UCSD-AML1 (cell line): ENCODE measurements around the gene WWP2.

Experiments
- DNase-seq: peaks from one replicate; lab custom pipeline; 2025; ENCODE audit not compliant: unreplicated experiment; lab: John Stamatoyannopoulos, UW

WWP2 gene

DNA sequence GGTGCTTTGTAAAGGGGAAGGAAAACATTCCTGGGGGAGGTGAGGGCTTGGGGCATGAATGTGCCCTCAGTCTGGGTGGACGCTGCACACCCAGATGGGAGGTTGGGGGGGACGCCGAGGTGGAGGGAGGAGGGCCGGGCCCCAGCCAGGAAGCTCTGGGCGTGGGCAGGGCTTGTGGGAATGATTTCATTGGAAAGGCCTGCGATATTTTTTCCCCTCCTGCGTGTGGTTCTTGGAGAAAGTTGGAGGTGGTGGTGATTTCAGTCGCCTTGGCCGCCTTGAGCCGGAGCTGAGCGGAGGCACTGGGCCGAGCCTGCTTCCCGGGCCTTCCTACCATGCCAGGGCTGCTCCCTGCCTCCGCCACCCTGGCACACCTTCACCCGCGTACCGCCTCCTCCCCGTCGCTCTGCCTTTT lies 162.7 kb downstream of the WWP2 start:
- no peak for DNase-seq

GRCh38 chr16:69925311-69925710 lies 163.2 kb downstream of the WWP2 start:
- no peak for DNase-seq

DNA sequence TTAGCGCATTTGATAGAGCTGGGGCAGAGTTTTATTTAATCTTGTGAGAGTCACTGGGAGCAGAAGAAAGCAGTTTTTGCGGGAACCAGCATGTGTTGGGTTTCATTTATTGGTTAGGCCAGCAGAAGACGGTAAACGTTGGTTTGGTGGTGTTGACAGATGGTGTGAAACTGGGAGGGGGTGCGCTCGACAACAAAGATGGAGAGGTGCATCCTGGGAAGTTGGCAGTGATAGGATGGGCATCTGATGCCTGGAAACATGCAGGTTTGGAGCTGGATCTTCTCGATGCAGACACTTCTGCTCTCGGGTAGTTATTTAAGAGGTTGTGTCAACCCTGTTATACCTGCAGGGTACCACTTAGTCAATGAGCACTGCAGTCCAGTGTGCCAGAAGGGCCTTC lies 164.1 kb downstream of the WWP2 start:
- DNase-seq = no peak

DNA sequence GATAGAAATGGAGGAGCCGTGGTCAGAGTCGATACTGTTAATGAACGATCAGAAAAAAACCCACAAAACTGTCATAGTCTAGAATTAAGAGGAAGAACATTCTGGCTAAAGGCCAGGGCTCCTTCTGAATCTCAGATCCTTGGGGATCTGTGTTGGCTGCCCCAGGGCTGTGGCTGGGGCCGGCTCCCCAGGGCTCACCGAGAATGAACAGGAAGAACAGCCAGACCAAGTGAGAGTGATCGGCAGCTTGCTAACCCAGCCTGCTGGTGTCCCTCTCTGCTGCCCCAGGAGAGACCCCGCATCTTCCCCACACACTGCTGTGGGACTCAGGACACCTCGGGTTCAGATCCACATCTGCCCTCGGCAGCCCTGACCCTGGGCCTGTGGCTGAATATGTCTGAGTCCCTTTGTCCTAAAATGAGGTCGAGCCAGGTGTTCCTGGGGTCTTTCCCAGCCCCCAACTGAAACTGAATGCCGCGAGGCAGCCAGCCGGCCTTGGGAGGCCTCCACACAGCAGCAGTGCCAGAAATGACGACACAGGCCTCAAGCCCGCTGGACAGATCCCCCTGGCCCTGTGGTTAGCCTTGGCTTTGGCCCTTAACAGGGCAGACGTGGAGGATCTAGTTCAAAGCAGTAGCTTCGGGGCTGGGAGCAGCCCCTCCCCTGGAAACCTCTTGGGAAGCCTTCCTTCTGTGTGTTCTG lies 165.1 kb downstream of the WWP2 start:
- no peak for DNase-seq

DNA sequence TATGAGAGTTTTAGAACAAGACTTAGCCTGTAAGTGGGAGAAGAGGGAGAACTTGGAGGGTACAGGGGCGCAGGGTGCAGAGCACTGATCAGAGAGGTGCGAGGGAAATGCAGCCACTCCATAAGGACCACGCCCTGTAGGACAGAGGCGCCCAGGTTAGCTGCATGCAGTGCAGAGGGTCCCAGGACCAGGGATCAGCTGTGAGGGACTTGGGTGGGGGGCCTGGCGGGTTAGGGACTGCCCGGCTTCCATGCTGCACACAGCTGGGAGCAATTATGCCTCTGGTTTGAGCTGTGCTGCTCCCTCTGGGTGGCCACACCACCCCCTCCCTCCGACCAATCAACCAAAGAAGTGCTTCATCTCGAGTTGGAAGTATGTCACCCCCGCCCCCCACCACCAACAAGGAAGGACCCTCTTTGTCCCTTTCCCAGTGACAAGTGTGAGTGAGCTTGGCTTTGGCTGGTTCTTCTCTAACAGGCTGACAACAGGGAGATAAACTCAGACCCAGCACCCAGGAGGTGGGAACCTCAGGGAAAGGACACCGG lies 166.8 kb downstream of the WWP2 start:
- no peak for DNase-seq

- no peak for DNase-seq
Measured at GRCh38 chr16:69929480-69929879, 167.3 kb downstream of the WWP2 start.

DNA sequence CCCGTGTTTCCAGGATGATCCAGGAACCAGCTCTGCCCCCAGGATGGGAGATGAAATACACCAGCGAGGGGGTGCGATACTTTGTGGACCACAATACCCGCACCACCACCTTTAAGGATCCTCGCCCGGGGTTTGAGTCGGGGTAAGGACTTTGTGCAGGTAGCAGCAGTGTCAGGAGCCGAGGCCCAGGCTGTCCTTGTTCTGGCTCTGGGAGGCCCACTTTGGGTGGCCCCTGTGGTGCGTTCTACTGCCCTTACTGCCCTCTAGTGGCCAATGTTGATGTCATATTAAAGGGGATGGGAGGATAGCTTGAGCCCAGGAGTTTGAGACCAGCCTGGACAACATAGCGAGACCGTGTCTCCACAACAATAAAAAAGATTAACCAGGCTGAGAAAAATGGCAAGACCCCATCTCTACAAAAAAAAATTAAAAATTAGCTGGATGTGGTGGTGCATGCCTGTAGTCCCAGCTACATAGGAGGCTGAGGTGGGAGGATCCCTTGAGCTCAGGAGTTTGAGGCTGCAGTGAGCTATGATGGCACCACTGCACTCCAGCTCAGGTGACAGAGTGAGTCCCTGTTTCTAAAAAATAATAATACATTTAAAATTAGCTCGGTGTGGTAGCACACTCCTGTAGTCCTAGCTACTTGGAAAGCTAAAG lies 168.1 kb downstream of the WWP2 start:
- DNase-seq = peak; percentile 44

- DNase-seq = no peak
Measured at GRCh38 chr16:69931631-69932030, 169.5 kb downstream of the WWP2 start.

DNA sequence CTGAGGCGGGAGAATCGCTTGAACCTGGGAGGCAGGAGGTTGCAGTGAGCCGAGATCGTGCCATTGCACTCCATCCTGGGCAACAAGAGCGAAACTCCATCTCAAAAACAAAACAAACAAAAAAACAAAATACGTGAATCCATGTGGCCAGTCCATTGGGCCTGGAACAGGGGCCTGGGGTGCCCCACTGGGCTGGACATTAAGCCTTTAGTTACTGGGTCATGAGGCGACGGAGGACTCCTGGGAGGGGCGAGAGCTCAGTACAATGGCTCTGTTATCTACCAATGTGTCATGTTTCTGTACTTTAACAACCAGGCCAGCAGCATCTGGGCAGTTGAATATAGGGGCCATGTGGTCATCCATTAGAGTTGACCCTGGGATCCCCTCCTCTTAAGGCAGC lies 170.1 kb downstream of the WWP2 start:
- DNase-seq = no peak

GRCh38 chr16:69932691-69933392 lies 170.7 kb downstream of the WWP2 start:
- DNase-seq = no peak

DNA sequence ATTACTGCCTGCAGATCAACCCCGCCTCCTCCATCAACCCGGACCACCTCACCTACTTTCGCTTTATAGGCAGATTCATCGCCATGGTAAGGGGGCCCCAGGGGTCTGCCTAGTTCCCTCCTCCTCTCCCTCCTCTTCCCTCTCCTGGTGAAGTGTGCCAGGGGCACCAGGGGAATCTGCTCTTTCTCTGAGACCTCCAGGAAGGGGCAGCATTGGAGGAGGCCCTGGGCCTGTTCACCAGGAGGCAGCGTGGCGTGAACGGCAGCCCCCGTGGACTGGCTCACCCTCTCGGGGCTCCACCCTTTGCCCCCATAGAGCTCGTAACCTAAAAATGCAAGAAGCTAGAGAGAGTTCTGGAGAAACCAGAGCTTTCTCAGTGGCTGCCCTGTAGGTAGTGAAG lies 171.9 kb downstream of the WWP2 start:
- no peak for DNase-seq

- DNase-seq = no peak
Measured at GRCh38 chr16:69934751-69935150, 172.6 kb downstream of the WWP2 start.

- DNase-seq = no peak
Measured at GRCh38 chr16:69935278-69935711, 173.2 kb downstream of the WWP2 start.

- DNase-seq = no peak
Measured at GRCh38 chr16:69935740-69936139, 173.6 kb downstream of the WWP2 start.

GRCh38 chr16:69936252-69936651 lies 174.1 kb downstream of the WWP2 start:
- no peak for DNase-seq

DNA sequence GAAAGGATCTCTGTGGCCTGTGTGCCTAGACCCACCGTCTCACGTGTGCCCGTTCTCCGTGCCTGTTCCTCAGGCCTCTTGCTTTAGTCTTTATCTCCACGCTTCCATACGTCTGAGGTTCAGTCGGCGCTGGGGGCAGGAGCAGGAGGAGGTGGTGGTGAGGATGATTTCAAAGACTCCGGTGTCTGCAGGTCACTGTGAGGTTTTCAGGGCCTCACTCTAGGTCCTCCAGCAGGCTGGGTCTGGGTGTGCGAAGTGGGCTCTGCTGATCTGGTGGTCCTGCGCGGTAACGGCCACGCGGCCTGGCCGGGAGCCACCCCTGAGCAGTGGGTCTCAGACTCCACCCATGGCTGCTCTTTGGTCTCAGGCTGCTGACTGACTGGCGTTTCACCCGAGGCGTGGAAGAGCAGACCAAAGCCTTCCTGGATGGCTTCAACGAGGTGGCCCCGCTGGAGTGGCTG lies 174.6 kb downstream of the WWP2 start:
- no peak for DNase-seq

DNA sequence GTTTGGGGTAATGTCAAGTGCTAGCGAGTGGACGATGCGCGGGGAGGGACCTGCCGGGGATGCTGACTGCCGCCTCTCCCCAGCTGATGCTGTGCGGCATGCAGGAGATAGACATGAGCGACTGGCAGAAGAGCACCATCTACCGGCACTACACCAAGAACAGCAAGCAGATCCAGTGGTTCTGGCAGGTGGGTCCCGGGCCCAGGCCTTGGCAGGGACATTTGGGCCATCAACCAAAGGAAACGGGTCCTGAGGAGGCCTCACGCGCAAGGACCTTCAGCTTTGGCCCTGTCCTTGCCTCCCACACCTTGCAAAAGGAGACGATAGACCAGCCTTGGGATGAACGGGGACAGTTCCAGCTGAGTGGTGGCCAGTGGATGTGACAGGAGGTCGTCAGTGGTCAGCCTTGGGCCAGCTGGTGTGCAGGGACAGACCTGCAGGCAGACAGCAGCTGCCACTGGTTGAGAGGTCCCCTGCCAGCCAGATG lies 175.4 kb downstream of the WWP2 start:
- DNase-seq = no peak

- no peak for DNase-seq
Measured at GRCh38 chr16:69938981-69939820, 177.1 kb downstream of the WWP2 start.

GRCh38 chr16:69939821-69940585 lies 177.9 kb downstream of the WWP2 start:
- no peak for DNase-seq

GRCh38 chr16:69940676-69941075 lies 178.5 kb downstream of the WWP2 start:
- DNase-seq = no peak
